Endodermal cell (in vitro differentiated cells): ENCODE results near the gene TBC1D8. TPM values are rescaled to one million over a fixed set of nuclear protein-coding genes. Genes with fewer than 3 reads are reported as not detected.

Experiments
- DNase-seq: peaks from one replicate; pipeline ENCODE4 v3.0.0-alpha.2; 2017
- H3K27ac ChIP-seq: 2 replicates; pipeline ENCODE4 v1.5.1; 2013; ENCODE audit warnings: mild to moderate bottlenecking, low read depth, low read length, moderate library complexity
- H3K27me3 ChIP-seq: 2 replicates; pipeline ENCODE4 v1.6.1; 2013; ENCODE audit warnings: mild to moderate bottlenecking, low read length, moderate library complexity; ENCODE audit not compliant: insufficient read depth, control insufficient read depth, poor library complexity, severe bottlenecking
- H3K36me3 ChIP-seq: 2 replicates; pipeline ENCODE4 v1.7.0; 2013; ENCODE audit warnings: mild to moderate bottlenecking, low read length, moderate library complexity; ENCODE audit not compliant: control insufficient read depth, insufficient read depth
- H3K4me1 ChIP-seq: one replicate; pipeline ENCODE4 v1.7.0; 2013; ENCODE audit warnings: low read length; ENCODE audit not compliant: control insufficient read depth, insufficient read depth
- H3K4me3 ChIP-seq: 2 replicates; pipeline ENCODE4 v1.5.1; 2013; ENCODE audit warnings: mild to moderate bottlenecking, low read length, moderate library complexity
- H3K9ac ChIP-seq: 2 replicates; pipeline ENCODE4 v1.6.1; 2013; ENCODE audit warnings: mild to moderate bottlenecking, low read length, moderate library complexity; ENCODE audit not compliant: poor library complexity, severe bottlenecking; ENCODE audit errors: extremely low read depth
- H3K9me3 ChIP-seq: 2 replicates; pipeline ENCODE4 v1.6.1; 2013; ENCODE audit warnings: mild to moderate bottlenecking, low read length, moderate library complexity; ENCODE audit not compliant: control insufficient read depth
- H3K27ac Mint-ChIP-seq: 2 replicates; pipeline ENCODE4 v1.8.0; 2020; ENCODE audit warnings: mixed read lengths
- H3K27me3 Mint-ChIP-seq: 2 replicates; pipeline ENCODE4 v1.8.0; 2021; ENCODE audit warnings: mild to moderate bottlenecking, mixed read lengths; ENCODE audit not compliant: insufficient read depth
- H3K36me3 Mint-ChIP-seq: 2 replicates; pipeline ENCODE4 v1.8.0; 2020; ENCODE audit warnings: low read depth, mixed read lengths
- H3K4me1 Mint-ChIP-seq: 2 replicates; pipeline ENCODE4 v1.8.0; 2020; ENCODE audit warnings: mixed read lengths
- H3K4me3 Mint-ChIP-seq: 2 replicates; pipeline ENCODE4 v1.8.0; 2020; ENCODE audit warnings: mild to moderate bottlenecking, moderate library complexity, mixed read lengths
- H3K9me3 Mint-ChIP-seq: 2 replicates; pipeline ENCODE4 v1.8.0; 2020; ENCODE audit warnings: mild to moderate bottlenecking, mixed read lengths
- WGBS, 2 experiments: methylation state at CpG; one replicate each; pipeline versions ENCODE4 v1.1.5 to v1.1.7; 2013; ENCODE audit warnings: missing lambda C conversion rate in 2 of 2, mixed read lengths in 1 of 2; ENCODE audit not compliant: insufficient coverage in 1 of 2, insufficient read length in 1 of 2; 5-methylcytosine and 5-hydroxymethylcytosine counted together
- total RNA-seq, 2 donors: library from RNA; stranded (reverse); fragmentation: NEBNext Ultra II Directional in 1 of 2; extraction: Animal tissue kit (Norgen Biotek cat#: 25700) in 1 of 2; gene quantifications; 2 replicates in 1 of 2; 3 replicates in 1 of 2; pipeline ENCODE4 v1.2.1, GENCODE V29; 2021
- TF ChIP-seq, protein P1 (sequence below): fragments of 200-600 bp; sonication (generic); conservative IDR thresholded peaks from 2 replicates; pipeline ENCODE4 v1.5.0; 2021; ENCODE audit warnings: antibody characterized with exemption, mild to moderate bottlenecking

TBC1D8 gene
- total RNA-seq, 2 donors from 2014 or later = 14.4 to 14.5 TPM

DNA sequence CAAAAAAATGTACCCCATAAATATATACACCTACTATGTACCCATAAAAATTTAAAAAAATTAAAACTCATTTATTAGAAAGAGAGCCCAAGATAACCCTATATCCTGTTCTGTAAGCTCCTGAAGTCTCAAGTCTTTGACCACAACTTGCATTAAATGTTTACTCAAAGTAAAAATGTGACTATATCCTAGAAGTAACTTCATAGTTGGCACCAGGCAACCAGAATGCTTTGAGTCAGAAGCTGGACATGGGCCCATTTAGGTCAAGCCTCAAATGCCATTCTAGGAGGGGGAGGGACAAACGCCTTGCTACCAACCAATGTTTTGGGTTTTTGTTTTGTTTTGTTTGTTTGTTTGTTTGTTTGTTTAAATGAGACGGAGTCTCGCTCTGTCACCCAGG lies 9.3 kb upstream of the TBC1D8 start:
- no peaks in the 10 kb centered on the region for H3K27me3 Mint-ChIP-seq
- no peak overlapping the region for H3K27ac Mint-ChIP-seq
- WGBS, 2 experiments = 92% methylated on average over 3 of the region's 3 CpGs; no CpG with 5 or more reads in 1 of the 2 experiments

GRCh38 chr2:101159526-101159925 lies 8.3 kb upstream of the TBC1D8 start:
- H3K27ac ChIP-seq = no peak overlapping the region
- WGBS, 2 experiments = 90 to 100% methylated on average over 2 of the region's 2 CpGs

More for the DNA sequence above, 9.3 kb upstream of the TBC1D8 start:
- H3K9me3 ChIP-seq = no peaks in the 10 kb centered on the region
- H3K4me3 ChIP-seq = no peak overlapping the region
- no peak overlapping the region for H3K27ac ChIP-seq
- peaks cover 8% of the 10 kb centered on the region for H3K9me3 Mint-ChIP-seq
- TF ChIP-seq, protein P1, sequence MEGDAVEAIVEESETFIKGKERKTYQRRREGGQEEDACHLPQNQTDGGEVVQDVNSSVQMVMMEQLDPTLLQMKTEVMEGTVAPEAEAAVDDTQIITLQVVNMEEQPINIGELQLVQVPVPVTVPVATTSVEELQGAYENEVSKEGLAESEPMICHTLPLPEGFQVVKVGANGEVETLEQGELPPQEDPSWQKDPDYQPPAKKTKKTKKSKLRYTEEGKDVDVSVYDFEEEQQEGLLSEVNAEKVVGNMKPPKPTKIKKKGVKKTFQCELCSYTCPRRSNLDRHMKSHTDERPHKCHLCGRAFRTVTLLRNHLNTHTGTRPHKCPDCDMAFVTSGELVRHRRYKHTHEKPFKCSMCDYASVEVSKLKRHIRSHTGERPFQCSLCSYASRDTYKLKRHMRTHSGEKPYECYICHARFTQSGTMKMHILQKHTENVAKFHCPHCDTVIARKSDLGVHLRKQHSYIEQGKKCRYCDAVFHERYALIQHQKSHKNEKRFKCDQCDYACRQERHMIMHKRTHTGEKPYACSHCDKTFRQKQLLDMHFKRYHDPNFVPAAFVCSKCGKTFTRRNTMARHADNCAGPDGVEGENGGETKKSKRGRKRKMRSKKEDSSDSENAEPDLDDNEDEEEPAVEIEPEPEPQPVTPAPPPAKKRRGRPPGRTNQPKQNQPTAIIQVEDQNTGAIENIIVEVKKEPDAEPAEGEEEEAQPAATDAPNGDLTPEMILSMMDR = no peak
- H3K9ac ChIP-seq = no peak overlapping the region
- no peaks in the 10 kb centered on the region for H3K36me3 ChIP-seq
- DNase-seq = no peak
- no peaks in the 10 kb centered on the region for H3K27me3 ChIP-seq
- no peaks in the 10 kb centered on the region for H3K4me1 Mint-ChIP-seq
- no peaks in the 10 kb centered on the region for H3K36me3 Mint-ChIP-seq
- no peak overlapping the region for H3K4me3 Mint-ChIP-seq
- no peaks in the 10 kb centered on the region for H3K4me1 ChIP-seq

DNA sequence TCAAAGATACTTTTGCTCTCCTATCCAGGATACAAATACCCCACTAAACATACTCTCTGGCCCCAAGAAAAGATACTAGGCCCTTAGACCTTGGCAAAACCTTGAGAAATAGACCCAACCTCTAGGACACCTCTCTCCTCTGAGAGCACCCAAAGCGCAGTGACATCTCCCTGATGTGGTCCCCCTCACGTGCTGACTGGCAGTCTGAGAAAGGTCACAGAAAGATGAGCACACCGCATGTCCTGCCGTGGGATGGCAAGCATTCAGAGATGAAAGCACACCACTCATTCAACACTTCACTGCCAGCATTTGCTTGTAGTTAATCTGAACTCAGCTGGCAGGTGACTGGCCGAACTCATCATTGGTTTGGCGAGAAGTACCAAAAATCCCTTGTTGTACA lies 6.1 kb upstream of the TBC1D8 start:
- H3K4me3 Mint-ChIP-seq = no peak overlapping the region
- H3K36me3 Mint-ChIP-seq = no peaks in the 10 kb centered on the region
- TF ChIP-seq, protein P1 = no peak
- H3K4me3 ChIP-seq = no peak overlapping the region
- no peak for DNase-seq
- H3K9ac ChIP-seq = no peak overlapping the region
- no peak overlapping the region for H3K27ac ChIP-seq
- no peaks in the 10 kb centered on the region for H3K27me3 Mint-ChIP-seq
- no peaks in the 10 kb centered on the region for H3K9me3 ChIP-seq
- no peaks in the 10 kb centered on the region for H3K4me1 ChIP-seq
- H3K9me3 Mint-ChIP-seq = no peaks in the 10 kb centered on the region
- no peaks in the 10 kb centered on the region for H3K36me3 ChIP-seq
- no peaks in the 10 kb centered on the region for H3K27me3 ChIP-seq
- no peak overlapping the region for H3K27ac Mint-ChIP-seq
- H3K4me1 Mint-ChIP-seq = peaks cover 6% of the 10 kb centered on the region
- 94% methylated on average over 2 to 6 of the region's 6 CpGs for WGBS, 2 experiments

More at GRCh38 chr2:101159526-101159925, 8.3 kb upstream of the TBC1D8 start:
- Mint-ChIP-seq H3K27ac (no peak overlapping the region), H3K9me3 (peaks cover 6% of the 10 kb centered on the region), H3K4me3 (no peak overlapping the region), H3K27me3 (no peaks in the 10 kb centered on the region), H3K36me3 (no peaks in the 10 kb centered on the region), H3K4me1 (no peaks in the 10 kb centered on the region)
- Histone ChIP-seq H3K9ac (no peak overlapping the region), H3K36me3 (no peaks in the 10 kb centered on the region), H3K4me1 (no peaks in the 10 kb centered on the region), H3K9me3 (no peaks in the 10 kb centered on the region), H3K4me3 (no peak overlapping the region), H3K27me3 (no peaks in the 10 kb centered on the region)
- no peak for DNase-seq
- TF ChIP-seq, protein P1 = no peak
